Choroid plexus epithelial cell (primary cell): ENCODE results near the gene MORC4.

Source experiments
- DNase-seq: peaks from one replicate; pipeline ENCODE4 v3.0.0-alpha.2; 2010; ENCODE audit warnings: low read depth
- H3K4me3 ChIP-seq: 2 replicates; pipeline ENCODE4 v1.5.1; 2011; ENCODE audit warnings: low read depth, mild to moderate bottlenecking, control low read depth, low read length, moderate library complexity
- TF ChIP-seq, protein P1 (sequence below): conservative IDR thresholded peaks from 2 replicates; pipeline ENCODE4 v1.5.1; 2011; ENCODE audit warnings: low read depth, mild to moderate bottlenecking, control low read depth, inconsistent platforms, low read length, moderate library complexity

MORC4 gene

DNA sequence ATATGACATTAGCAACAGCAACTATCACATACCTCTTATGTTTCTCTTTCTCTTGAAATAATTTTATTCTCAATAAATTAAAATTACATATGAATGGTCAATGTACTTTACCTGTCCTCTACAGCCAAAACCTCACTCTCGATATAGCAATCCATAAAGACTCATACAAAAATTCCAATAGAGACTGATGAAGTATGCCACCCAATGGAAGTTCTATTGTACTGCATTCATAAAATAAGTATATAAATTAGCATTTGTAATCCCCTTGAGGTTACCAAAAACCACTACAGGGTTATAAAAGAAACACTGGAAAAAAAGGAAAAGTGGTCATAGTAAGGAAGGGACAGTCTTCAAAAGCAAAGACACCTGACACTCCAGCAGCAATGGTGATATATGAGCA, 47.0 kb downstream of the MORC4 start:
- no peak overlapping the region for H3K4me3 ChIP-seq
- peak; percentile 55 for DNase-seq
- TF ChIP-seq, protein P1, sequence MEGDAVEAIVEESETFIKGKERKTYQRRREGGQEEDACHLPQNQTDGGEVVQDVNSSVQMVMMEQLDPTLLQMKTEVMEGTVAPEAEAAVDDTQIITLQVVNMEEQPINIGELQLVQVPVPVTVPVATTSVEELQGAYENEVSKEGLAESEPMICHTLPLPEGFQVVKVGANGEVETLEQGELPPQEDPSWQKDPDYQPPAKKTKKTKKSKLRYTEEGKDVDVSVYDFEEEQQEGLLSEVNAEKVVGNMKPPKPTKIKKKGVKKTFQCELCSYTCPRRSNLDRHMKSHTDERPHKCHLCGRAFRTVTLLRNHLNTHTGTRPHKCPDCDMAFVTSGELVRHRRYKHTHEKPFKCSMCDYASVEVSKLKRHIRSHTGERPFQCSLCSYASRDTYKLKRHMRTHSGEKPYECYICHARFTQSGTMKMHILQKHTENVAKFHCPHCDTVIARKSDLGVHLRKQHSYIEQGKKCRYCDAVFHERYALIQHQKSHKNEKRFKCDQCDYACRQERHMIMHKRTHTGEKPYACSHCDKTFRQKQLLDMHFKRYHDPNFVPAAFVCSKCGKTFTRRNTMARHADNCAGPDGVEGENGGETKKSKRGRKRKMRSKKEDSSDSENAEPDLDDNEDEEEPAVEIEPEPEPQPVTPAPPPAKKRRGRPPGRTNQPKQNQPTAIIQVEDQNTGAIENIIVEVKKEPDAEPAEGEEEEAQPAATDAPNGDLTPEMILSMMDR, result peak; percentile 43

DNA sequence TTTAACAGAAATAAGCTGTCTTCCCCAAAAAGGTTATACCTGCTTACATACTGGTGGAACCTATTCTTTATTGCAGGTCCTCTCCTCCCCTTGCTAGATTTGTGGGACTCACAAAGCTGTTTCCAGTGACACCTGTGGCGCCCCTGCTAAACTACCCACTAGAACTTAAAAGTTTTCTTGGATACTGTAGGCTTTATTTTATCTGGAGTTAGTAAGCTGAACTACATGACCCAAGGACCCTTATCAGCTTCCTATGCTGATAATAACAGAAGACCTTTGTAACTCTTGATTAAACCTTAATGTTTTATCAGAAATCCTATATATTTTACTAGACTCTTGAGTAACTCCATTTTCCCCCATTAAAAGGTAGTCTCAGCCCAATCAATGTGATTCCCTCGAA, 47.5 kb downstream of the MORC4 start:
- no peak overlapping the region for H3K4me3 ChIP-seq
- no peak for DNase-seq
- TF ChIP-seq, protein P1, result no peak

DNA sequence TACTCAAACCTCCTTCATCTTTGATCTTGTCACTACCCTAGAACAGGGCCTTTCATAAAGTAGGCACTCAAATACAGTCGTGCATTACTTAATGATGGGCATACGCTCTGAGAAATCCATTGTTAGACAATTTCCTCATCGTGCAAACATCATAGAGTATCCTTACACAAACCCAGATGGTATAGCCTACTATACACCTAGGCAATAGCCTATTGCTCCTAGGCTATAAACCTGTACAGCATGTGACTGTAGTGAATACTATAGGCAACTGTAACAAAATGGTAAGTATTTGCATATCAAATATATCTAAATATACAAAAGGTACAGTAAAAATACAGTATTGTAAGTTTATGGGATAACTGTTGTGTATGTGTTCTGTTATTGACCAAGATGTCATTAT, 47.9 kb downstream of the MORC4 start:
- DNase-seq, result no peak
- no peak overlapping the region for H3K4me3 ChIP-seq

DNA sequence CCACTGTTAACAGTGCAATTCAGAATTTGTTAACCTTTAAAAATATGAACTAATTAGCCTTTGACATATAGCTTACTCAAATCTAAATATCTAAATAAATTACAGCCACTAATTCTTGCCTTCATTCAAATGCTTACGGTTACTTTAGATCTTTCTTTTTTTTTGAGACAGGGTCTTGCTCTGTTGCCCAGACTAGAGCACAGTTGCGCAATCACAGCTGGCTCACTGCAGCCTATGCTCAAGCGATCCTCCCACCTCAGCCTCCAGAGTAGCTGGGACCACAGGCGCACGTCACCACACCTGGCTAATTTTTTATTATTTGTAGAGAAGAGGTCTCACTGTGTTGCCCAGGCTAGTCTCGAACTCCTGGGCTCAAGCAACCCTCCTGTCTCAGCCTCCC, 48.8 kb downstream of the MORC4 start:
- H3K4me3 ChIP-seq, result no peak overlapping the region
- no peak for DNase-seq
- TF ChIP-seq, protein P1, result no peak

More for the DNA sequence above, 47.9 kb downstream of the MORC4 start:
- TF ChIP-seq, protein P1, result no peak

DNA sequence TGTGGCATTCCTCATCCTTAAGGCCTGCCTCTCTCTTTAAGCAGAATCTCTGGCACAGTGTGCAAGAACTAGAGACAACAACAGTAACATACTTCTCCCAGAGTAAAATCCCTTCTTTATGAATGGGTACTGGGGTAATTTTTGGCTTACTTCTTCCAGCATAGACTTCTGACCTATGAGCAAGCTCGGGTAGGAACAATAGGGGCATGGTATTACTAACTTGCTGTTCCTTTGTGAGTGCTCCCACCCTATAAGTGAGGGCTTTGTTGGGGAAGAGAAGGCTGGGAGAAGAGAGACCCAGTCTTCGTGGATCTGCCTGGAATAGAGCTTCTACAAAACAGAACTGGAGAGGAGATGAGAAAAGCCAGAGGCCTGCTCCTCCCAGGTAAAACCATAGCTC, 49.6 kb downstream of the MORC4 start:
- H3K4me3 ChIP-seq, result no peak overlapping the region
- TF ChIP-seq, protein P1, result no peak
- DNase-seq, result no peak

DNA sequence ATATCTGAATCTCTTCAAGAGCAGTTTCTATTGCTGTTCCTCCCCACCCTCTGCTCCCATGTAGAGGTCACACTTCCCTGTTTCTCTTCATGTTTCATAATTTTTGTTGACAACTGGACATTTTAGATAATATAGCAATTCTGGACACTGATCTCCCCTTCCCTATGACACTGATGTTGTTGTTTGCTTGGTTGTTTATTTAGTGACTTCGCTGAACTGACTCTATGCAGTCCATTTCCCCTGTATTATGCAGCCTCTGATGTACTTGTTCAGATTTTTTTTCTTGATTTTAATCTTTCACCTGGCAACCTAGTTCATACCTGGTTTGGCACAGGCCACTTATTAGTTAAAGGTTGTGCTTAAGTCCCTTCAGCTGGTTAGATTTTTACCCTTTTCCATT, 50.6 kb downstream of the MORC4 start:
- no peak for DNase-seq
- TF ChIP-seq, protein P1, result no peak
- no peak overlapping the region for H3K4me3 ChIP-seq

DNA sequence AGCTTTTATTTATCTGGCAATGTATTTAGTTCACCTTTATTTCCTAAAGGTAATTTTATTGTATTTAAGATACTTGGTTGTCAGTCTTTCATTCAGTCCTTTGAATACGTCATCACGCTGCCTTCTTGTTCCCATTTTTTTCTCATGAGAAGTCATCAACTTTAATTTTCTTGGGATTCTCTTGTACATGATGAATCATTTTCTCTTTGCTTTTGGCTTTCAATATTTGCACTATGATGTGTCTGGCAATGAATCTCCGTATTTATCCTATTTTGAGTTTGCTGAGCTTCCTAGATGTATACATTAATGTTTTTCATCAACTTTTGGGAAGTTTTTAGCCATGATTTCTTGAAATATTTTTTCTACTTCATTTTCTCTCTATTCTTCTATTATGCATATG, 51.4 kb downstream of the MORC4 start:
- H3K4me3 ChIP-seq, result no peak overlapping the region
- DNase-seq, result no peak
- TF ChIP-seq, protein P1, result no peak
